GM10266 (cell line): ENCODE results near the gene KIFC1.
"Not testable (repeated sequence)": the region's sequence is repeated elsewhere in the genome, so short reads cannot be mapped to it uniquely, and the experiment has no call there.

ENCODE experiments used
- DNase-seq: peaks from one replicate; pipeline ENCODE4 v3.0.0; 2012; ENCODE audit errors: extremely low spot score
- CTCF ChIP-seq: IDR thresholded peaks from 2 replicates; pipeline ENCODE4 v1.5.1; 2012; ENCODE audit warnings: mild to moderate bottlenecking, low read depth; ENCODE audit not compliant: control insufficient read depth, insufficient read depth; ENCODE audit errors: missing control alignments

The KIFC1 gene

GRCh38 chr6:33391278-33391921 lies at the start of gene KIFC1:
Gene KIFC1, plus strand, starts transcription at chr6:33391823. Its CDS starts 163 bp downstream, at chr6:33391986.
- peak; percentile 94 for DNase-seq
- peak; percentile 93 for TF ChIP-seq CTCF

- not testable (repeated sequence) for DNase-seq
These were observed 48.0 kb upstream of the KIFC1 start for GRCh38 chr6:33343606-33343952.

- no peak for TF ChIP-seq CTCF
- no peak for DNase-seq
These were observed 47.5 kb upstream of the KIFC1 start for GRCh38 chr6:33343953-33344611.

- peak; percentile 57 for TF ChIP-seq CTCF
- DNase-seq: peak; percentile 68
These were observed 46.6 kb upstream of the KIFC1 start for GRCh38 chr6:33344701-33345697.

GRCh38 chr6:33346972-33347371 lies 44.7 kb upstream of the KIFC1 start:
- DNase-seq: not testable (repeated sequence)

- DNase-seq: no peak
- no peak for TF ChIP-seq CTCF
These were observed 43.8 kb upstream of the KIFC1 start for GRCh38 chr6:33347816-33348215.

- not testable (repeated sequence) for DNase-seq
These were observed 35.8 kb upstream of the KIFC1 start for GRCh38 chr6:33355860-33356259.

- no peak for TF ChIP-seq CTCF
- no peak for DNase-seq
These were observed 35.3 kb upstream of the KIFC1 start for GRCh38 chr6:33356295-33356694.

GRCh38 chr6:33357160-33357871 lies 34.3 kb upstream of the KIFC1 start:
- DNase-seq: not testable (repeated sequence)
